ENCODE data around the gene HIP1. TPM values are rescaled to one million over a fixed set of nuclear protein-coding genes. Genes with fewer than 3 reads are reported as not detected.
"Not testable (repeated sequence)": the region's sequence is repeated elsewhere in the genome, so short reads cannot be mapped to it uniquely, and the experiment has no call there.

Gene HIP1
- total and polyA plus RNA-seq, 2 donors from 2014 or later: 11.2 to 50.1 TPM

- H3K9ac ChIP-seq (ENCODE audit: low read length in 3 of 3): no peak overlapping the region
- no peaks in the 10 kb centered on the region for H3K27me3 ChIP-seq (ENCODE audit: control insufficient read depth, insufficient read depth, low read length)
- H3K4me3 ChIP-seq (ENCODE audit: low read length in 3 of 3): no peak overlapping the region
- H3K9me3 ChIP-seq (ENCODE audit: control insufficient read depth in 2 of 3, insufficient read depth in 1 of 3, low read length in 3 of 3): no peaks in the 10 kb centered on the region
- DNase-seq (no peak), FAIRE-seq (no peak)
- H3K36me3 ChIP-seq (ENCODE audit: control insufficient read depth in 2 of 3, insufficient read depth in 3 of 3, low read length in 3 of 3): peaks cover 0 to 23% (median 15%) of the 10 kb centered on the region in 3 donors
- intact Hi-C loops (cut with DNase I): no loop called here
- no peaks in the 10 kb centered on the region for H3K4me1 ChIP-seq (ENCODE audit: control insufficient read depth in 2 of 3, insufficient read depth in 2 of 3, low read depth in 1 of 3, low read length in 3 of 3)
- no peak overlapping the region for H3K27ac ChIP-seq (ENCODE audit: low read depth in 2 of 2, low read length in 2 of 2)
- no peak for TF ChIP-seq CTCF (IDR thresholded peaks at IDR 0.05; ENCODE audit: borderline replicate concordance, extremely low read depth, insufficient read depth)
These were observed 166.3 kb downstream of the HIP1 start for GRCh38 chr7:75572396-75572795.

GRCh38 chr7:75571209-75571608, 167.5 kb downstream of the HIP1 start:
- Histone ChIP-seq H3K9me3 (ENCODE audit: control insufficient read depth in 2 of 3, insufficient read depth in 1 of 3, low read length in 3 of 3) (no peaks in the 10 kb centered on the region), H3K27me3 (ENCODE audit: control insufficient read depth, insufficient read depth, low read length) (no peaks in the 10 kb centered on the region), H3K27ac (ENCODE audit: low read depth in 2 of 2, low read length in 2 of 2) (no peak overlapping the region), H3K36me3 (ENCODE audit: control insufficient read depth in 2 of 3, insufficient read depth in 3 of 3, low read length in 3 of 3) (peaks cover 0 to 19% (median 17%) of the 10 kb centered on the region in 3 donors), H3K4me3 (ENCODE audit: low read length in 3 of 3) (no peak overlapping the region), H3K9ac (ENCODE audit: low read length in 3 of 3) (no peak overlapping the region), H3K4me1 (ENCODE audit: control insufficient read depth in 2 of 3, insufficient read depth in 2 of 3, low read depth in 1 of 3, low read length in 3 of 3) (no peaks in the 10 kb centered on the region)
- DNase-seq (no peak), FAIRE-seq (no peak)
- TF ChIP-seq CTCF (IDR thresholded peaks at IDR 0.05; ENCODE audit: borderline replicate concordance, extremely low read depth, insufficient read depth): no peak
- intact Hi-C loops (cut with DNase I): no loop called here

- H3K27me3 ChIP-seq (ENCODE audit: control insufficient read depth, insufficient read depth, low read length); FAIRE-seq; DNase-seq; H3K9ac ChIP-seq (ENCODE audit: low read length in 3 of 3); H3K9me3 ChIP-seq (ENCODE audit: control insufficient read depth in 2 of 3, insufficient read depth in 1 of 3, low read length in 3 of 3); H3K4me3 ChIP-seq (ENCODE audit: low read length in 3 of 3); H3K27ac ChIP-seq (ENCODE audit: low read depth in 2 of 2, low read length in 2 of 2); intact Hi-C loops (cut with DNase I): not testable (repeated sequence)
- Histone ChIP-seq H3K4me1 (ENCODE audit: control insufficient read depth in 2 of 3, insufficient read depth in 2 of 3, low read depth in 1 of 3, low read length in 3 of 3) (peaks cover 0 to 11% (median 11%) of the 10 kb centered on the region in 3 donors), H3K36me3 (ENCODE audit: control insufficient read depth in 2 of 3, insufficient read depth in 3 of 3, low read length in 3 of 3) (peaks cover 0 to 17% (median 15%) of the 10 kb centered on the region in 3 donors)
These were observed 169.0 kb downstream of the HIP1 start for GRCh38 chr7:75569629-75570282.

GRCh38 chr7:75567948-75568595, 170.7 kb downstream of the HIP1 start:
- FAIRE-seq (no peak), DNase-seq (no peak)
- Histone ChIP-seq H3K4me3 (ENCODE audit: low read length in 3 of 3) (no peak overlapping the region), H3K9ac (ENCODE audit: low read length in 3 of 3) (no peak overlapping the region), H3K27me3 (ENCODE audit: control insufficient read depth, insufficient read depth, low read length) (no peaks in the 10 kb centered on the region), H3K27ac (ENCODE audit: low read depth in 2 of 2, low read length in 2 of 2) (no peak overlapping the region), H3K4me1 (ENCODE audit: control insufficient read depth in 2 of 3, insufficient read depth in 2 of 3, low read depth in 1 of 3, low read length in 3 of 3) (peaks cover 0 to 12% (median 12%) of the 10 kb centered on the region in 3 donors), H3K9me3 (ENCODE audit: control insufficient read depth in 2 of 3, insufficient read depth in 1 of 3, low read length in 3 of 3) (no peaks in the 10 kb centered on the region), H3K36me3 (ENCODE audit: control insufficient read depth in 2 of 3, insufficient read depth in 3 of 3, low read length in 3 of 3) (peaks cover 0 to 18% (median 14%) of the 10 kb centered on the region in 3 donors)
- intact Hi-C loops (cut with DNase I): no loop called here
- no peak for TF ChIP-seq CTCF (IDR thresholded peaks at IDR 0.05; ENCODE audit: borderline replicate concordance, extremely low read depth, insufficient read depth)

All from kidney (tissue), 14 donors.